ENCODE results near the gene ERN2.
A peak's percentile ranks its signal among the peaks of the same experiment; 100 is the strongest.

The ERN2 gene

DNA sequence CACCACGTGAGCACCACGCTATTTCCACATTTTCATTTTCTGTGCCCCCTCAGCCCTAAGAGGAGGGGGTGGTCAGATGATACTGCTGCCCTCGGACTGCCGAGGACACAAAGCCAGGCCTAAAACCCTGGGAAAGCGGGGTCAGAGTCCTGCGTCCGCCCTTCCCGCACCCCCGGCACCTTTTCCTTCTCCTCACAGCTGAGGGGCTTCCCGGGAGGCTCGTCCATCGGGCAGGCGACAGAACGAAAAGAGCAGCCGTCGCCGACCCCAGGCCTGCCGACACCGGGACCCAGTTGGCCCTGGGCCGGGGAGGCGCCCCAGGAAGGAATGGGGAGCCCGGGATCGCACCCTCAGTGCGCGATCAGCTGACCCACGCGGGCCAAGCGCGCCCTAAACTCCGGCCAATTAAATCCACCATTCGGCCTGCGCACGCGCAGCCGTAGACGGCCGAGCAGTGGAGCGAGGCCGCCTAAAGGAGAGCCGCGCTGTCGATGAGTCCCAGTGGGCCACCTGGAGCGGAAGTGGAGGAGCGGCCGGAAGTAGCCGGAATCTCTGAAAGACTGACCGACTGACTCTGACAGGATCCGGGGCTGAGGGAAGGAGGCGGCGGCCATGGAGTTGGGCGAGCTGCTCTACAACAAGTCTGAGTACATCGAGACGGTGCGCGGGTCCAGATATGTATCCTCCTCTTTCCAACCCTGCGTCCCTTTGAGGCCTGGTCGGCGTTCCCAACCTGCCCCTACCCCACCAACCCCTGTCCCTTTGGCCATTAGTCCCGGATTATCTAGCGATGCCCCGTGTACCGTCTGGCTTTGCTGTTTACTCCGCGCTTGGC, 71.9 kb downstream of the ERN2 start, which contains the start of the genes DCTN5 and PALB2:
TSS of gene DCTN5 (plus strand) at position 536 of the 835 bp plus-strand sequence. CDS start at position 613, 77 bp downstream.
TSS of gene PALB2 (minus strand) at position 380 of the 835 bp plus-strand sequence. CDS start at position 227, 153 bp downstream.
- DNase-seq, result peak; percentile 67 to 96 (median 90)

DNA sequence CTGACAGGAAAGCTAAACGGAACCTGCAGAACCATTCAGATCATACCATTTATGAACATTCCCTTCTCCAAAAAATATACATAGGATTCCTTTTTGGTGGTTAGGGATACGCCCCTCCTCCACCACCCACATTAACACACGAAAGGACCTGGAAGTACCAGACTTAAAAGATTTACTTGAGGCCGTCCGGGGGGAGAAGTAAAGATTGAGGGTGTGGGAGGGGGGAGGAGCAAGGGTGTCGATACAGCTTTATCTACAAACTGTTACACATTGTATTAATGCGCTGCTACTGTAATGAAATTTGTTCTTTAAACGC, 72.4 kb downstream of the ERN2 start:
- DNase-seq, result no peak

Measured in anterior cingulate cortex (tissue), 58 donors.